VCaP (cell line): ENCODE data around the gene WDR70.
"Not testable (repeated sequence)": the region's sequence is repeated elsewhere in the genome, so short reads cannot be mapped to it uniquely, and the experiment has no call there.

ENCODE experiments used
- H3K27ac ChIP-seq: fragments of 450-650 bp; 2 replicates; pipeline ENCODE4 v1.5.1; 2017
- TF ChIP-seq, protein P1 (sequence below): fragments of 450-650 bp; conservative IDR thresholded peaks from 2 replicates; pipeline ENCODE4 v1.5.1; 2017; ENCODE audit warnings: mild to moderate bottlenecking, moderate library complexity

The WDR70 gene

DNA sequence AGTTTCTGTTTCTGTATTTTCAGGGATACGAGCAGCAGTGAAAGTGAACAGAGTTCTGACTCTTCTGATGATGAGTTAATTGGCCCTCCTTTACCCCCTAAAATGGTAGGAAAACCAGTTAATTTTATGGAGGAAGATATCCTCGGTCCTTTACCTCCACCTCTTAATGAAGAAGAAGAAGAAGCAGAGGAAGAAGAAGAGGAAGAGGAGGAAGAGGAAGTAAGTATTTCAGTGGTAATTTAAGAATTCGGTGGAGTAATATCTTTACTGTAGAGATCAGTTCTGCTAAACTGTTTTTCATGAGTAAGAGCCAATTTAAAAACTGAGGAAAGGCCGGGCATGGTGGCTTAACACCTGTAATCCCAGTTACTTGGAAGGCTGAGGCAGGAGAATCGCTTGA lies 17.2 kb downstream of the WDR70 start:
- TF ChIP-seq, protein P1, sequence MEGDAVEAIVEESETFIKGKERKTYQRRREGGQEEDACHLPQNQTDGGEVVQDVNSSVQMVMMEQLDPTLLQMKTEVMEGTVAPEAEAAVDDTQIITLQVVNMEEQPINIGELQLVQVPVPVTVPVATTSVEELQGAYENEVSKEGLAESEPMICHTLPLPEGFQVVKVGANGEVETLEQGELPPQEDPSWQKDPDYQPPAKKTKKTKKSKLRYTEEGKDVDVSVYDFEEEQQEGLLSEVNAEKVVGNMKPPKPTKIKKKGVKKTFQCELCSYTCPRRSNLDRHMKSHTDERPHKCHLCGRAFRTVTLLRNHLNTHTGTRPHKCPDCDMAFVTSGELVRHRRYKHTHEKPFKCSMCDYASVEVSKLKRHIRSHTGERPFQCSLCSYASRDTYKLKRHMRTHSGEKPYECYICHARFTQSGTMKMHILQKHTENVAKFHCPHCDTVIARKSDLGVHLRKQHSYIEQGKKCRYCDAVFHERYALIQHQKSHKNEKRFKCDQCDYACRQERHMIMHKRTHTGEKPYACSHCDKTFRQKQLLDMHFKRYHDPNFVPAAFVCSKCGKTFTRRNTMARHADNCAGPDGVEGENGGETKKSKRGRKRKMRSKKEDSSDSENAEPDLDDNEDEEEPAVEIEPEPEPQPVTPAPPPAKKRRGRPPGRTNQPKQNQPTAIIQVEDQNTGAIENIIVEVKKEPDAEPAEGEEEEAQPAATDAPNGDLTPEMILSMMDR: no peak

DNA sequence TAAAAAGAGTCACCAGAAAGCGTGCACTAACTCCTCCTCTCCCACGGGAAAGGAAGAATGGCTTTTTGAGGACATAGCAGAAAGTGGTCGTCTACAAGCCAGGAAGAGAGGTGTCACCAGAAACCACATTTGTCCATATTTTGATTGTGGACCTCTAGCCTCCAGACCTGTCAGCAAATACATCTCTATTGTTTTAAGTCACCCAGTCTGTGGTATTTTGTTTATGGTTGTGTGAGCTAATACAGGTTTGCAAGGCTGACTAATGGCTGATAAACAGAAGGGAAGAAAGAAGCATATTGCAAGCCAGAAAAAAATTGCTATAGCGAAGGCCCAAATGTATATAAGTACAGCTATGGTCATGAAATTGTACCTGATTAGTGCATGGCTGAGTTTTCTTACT lies 21.4 kb downstream of the WDR70 start:
- TF ChIP-seq, protein P1: no peak

More for the DNA sequence above, 17.2 kb downstream of the WDR70 start:
- no peak overlapping the region for H3K27ac ChIP-seq

DNA sequence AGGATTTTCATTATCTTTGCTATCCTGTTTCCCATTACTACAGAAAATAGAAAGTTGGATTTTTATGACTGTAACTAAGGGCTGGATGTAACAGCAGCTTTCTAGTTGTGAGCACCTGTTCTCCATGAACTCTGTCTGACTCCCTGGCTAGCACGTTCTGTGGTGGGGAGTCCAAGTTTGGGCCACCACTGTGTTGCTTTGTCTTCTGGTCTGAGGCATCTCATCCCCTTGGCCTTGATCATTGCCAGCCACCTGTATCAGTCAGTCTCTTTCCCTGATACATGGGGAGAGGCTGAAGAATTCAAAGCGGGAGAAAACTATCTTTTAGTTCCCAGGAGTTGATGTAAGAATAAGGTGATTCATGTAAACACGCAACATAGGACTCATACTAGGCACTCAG lies 33.4 kb downstream of the WDR70 start:
- TF ChIP-seq, protein P1: no peak
- no peak overlapping the region for H3K27ac ChIP-seq

More for the DNA sequence above, 21.4 kb downstream of the WDR70 start:
- H3K27ac ChIP-seq: no peak overlapping the region

DNA sequence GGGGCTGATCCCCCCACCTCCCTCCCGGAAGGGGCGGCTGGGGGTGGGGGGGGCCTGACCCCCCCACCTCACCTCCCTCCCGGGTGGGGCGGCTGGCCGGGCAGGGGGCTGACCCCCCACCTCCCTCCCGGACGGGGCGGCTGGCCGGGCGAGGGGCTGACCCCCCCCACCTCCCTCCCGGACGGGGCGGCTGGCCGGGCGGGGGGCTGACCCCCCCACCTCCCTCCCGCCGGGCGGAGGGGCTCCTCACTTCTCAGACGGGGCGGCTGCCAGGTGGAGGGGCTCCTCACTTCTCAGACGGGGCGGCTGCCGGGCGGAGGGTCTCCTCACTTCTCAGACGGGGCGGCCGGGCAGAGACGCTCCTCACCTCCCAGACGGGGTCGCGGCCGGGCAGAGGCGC lies 36.3 kb downstream of the WDR70 start:
- not testable (repeated sequence) for H3K27ac ChIP-seq

DNA sequence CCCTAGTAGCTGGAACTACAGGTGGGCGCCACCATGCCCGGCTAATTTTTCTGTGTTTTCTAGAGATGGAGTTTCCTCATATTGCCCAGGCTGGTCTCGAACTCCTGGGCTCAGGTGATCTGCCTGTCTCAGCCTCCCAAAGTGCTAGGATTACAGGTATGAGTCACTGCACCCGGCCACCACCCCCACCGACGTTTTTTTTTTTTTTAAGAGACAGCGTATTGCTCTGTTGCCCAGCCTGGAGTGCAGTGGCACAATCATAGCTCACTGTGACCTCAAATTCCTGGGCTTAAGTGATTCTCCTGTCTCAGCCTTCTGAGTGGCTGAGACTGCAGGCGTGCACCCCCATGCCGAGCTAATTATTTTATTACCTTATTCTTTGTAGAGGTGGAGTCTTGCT lies 38.2 kb downstream of the WDR70 start:
- TF ChIP-seq, protein P1: no peak
- no peak overlapping the region for H3K27ac ChIP-seq

DNA sequence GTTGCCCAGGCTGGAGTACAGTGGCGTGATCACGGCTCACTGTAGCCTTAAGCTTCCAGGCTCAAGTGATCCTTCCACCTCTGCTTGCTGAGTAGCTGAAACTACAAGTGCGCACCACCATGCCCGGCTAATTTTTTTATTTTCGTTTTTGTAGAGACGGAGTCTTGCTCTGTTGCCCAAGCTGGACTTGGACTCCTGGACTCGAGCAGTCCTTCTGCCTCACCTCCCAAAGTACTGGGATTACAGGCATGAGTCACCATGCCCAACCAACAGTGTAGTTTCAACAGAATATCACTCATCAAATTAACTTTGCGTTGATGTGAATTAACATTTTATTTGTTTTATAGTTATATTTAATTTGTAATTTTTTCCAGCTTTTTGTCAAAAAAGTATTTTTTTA lies 45.3 kb downstream of the WDR70 start:
- TF ChIP-seq, protein P1: no peak

DNA sequence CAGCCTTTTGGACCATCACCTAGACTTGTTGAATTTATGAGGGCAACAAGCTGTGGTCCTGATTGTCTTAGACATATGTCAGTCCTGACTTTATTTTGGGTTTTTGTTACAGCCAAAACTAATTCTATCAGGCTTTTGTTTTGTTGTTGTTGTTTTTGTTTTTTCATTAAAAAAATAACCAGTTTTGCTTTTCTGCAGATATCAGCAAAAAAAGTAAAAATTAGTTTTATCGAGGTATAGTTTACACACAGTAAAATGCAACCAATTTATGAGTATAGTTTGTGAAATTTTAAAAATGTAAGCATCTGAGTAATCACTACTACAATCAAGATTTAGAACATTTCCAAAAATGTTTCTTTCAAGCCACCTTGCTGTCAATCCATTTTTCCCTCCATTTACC lies 48.9 kb downstream of the WDR70 start:
- TF ChIP-seq, protein P1: no peak
- H3K27ac ChIP-seq: no peak overlapping the region

More for the DNA sequence above, 45.3 kb downstream of the WDR70 start:
- H3K27ac ChIP-seq: no peak overlapping the region

DNA sequence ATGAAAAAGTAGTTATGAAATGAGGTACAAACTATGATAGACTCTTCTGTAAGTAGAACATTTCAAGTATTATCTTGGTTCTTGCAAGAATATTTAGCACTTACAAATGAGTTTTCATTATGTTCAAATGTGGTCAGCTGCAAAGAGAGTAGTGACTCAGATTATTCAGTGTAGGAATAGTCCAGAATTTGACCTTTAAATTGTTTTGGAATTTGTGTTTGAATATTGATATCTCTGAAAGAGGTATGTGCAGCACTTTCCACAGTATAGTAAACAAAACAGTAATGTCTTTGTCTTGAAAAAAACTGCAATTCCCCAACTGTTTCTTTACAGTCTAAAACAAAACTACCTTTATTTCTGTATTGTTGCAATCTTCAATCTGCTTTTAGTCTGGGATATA lies 56.1 kb downstream of the WDR70 start:
- TF ChIP-seq, protein P1: no peak
- H3K27ac ChIP-seq: no peak overlapping the region
